ENCODE measurements around the gene GRIK3. TPM values are rescaled to one million over a fixed set of nuclear protein-coding genes. Genes with fewer than 3 reads are reported as not detected.

Gene GRIK3
- total RNA-seq, 4 donors from 2014 or later = 0.75 to 9.8 (median 1.2) TPM

GRCh38 chr1:36872858-36873257 lies 161.5 kb downstream of the GRIK3 start:
- no peak for DNase-seq
- Histone ChIP-seq H3K4me1 (no peaks in the 10 kb centered on the region), H3K4me3 (no peak overlapping the region), H3K27ac (no peak overlapping the region), H3K27me3 (no peaks in the 10 kb centered on the region), H3K36me3 (no peaks in the 10 kb centered on the region), H3K9me3 (no peaks in the 10 kb centered on the region)
- in situ Hi-C loops (cut with MboI; ENCODE audit: low pct_ligation_motif_present in 1 of 4, low pct_unique_long_range_greater_than_20kb in 1 of 4, low sequenced_read_pairs in 3 of 4) (no loop called here), intact Hi-C loops (cut with DNase I; ENCODE audit: low total_unique reads) (no loop called here)
- WGBS, 2 donors (ENCODE audit: low coverage in 1 of 2) = 59 to 61% methylated on average over 3 of the region's 3 CpGs
- no peak for TF ChIP-seq POLR2A (IDR thresholded peaks at IDR 0.05)
- TF ChIP-seq POLR2AphosphoS5 (IDR thresholded peaks at IDR 0.05) = no peak
- TF ChIP-seq, protein P1, sequence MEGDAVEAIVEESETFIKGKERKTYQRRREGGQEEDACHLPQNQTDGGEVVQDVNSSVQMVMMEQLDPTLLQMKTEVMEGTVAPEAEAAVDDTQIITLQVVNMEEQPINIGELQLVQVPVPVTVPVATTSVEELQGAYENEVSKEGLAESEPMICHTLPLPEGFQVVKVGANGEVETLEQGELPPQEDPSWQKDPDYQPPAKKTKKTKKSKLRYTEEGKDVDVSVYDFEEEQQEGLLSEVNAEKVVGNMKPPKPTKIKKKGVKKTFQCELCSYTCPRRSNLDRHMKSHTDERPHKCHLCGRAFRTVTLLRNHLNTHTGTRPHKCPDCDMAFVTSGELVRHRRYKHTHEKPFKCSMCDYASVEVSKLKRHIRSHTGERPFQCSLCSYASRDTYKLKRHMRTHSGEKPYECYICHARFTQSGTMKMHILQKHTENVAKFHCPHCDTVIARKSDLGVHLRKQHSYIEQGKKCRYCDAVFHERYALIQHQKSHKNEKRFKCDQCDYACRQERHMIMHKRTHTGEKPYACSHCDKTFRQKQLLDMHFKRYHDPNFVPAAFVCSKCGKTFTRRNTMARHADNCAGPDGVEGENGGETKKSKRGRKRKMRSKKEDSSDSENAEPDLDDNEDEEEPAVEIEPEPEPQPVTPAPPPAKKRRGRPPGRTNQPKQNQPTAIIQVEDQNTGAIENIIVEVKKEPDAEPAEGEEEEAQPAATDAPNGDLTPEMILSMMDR (IDR thresholded peaks at IDR 0.05) = no peak
- TF ChIP-seq EP300 (IDR thresholded peaks at IDR 0.05; ENCODE audit: low read depth) = no peak

DNA sequence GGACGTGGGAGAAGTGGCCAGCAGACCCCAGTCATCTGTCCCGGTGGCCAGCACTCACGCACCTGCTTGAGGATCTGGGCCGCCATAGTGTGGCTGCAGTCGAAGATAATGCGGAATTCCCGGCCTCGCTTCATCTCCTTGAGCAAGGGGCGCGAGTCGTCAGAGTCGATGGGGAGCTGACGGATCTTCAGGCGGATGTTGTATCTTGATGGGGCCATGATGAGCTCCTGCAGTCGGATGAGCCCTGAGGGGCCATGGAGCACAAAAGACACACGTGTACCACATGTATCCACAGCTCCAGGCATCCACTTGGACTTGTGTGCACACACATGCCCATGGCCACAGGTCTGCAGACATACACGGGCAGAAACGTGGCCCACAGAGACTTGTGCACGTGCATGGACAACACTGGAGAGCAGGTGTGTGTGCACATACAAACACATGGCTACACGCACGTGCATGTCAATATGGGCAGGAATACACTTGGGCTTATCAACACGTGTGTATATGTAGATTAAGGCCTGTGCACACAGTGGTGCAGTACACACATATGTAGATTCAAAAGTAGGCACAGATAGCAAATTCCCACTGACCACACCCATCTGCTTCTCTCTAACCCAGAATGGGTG lies 162.1 kb downstream of the GRIK3 start:
- Histone ChIP-seq H3K27ac (no peak overlapping the region), H3K36me3 (no peaks in the 10 kb centered on the region), H3K4me1 (no peaks in the 10 kb centered on the region), H3K27me3 (no peaks in the 10 kb centered on the region), H3K4me3 (no peak overlapping the region), H3K9me3 (no peaks in the 10 kb centered on the region)
- in situ Hi-C loops (cut with MboI; ENCODE audit: low pct_ligation_motif_present in 1 of 4, low pct_unique_long_range_greater_than_20kb in 1 of 4, low sequenced_read_pairs in 3 of 4) (no loop called here), intact Hi-C loops (cut with DNase I; ENCODE audit: low total_unique reads) (no loop called here)
- TF ChIP-seq POLR2A (IDR thresholded peaks at IDR 0.05) = no peak
- TF ChIP-seq, protein P1 (IDR thresholded peaks at IDR 0.05) = no peak
- no peak for TF ChIP-seq EP300 (IDR thresholded peaks at IDR 0.05; ENCODE audit: low read depth)
- TF ChIP-seq POLR2AphosphoS5 (IDR thresholded peaks at IDR 0.05) = no peak
- no peak for DNase-seq
- whole genome bisulfite sequencing, 2 donors (ENCODE audit: low coverage in 1 of 2) = 89% methylated on average over 22 of the region's 22 CpGs; no CpG with 5 or more reads in 1 of the 2 donors

DNA sequence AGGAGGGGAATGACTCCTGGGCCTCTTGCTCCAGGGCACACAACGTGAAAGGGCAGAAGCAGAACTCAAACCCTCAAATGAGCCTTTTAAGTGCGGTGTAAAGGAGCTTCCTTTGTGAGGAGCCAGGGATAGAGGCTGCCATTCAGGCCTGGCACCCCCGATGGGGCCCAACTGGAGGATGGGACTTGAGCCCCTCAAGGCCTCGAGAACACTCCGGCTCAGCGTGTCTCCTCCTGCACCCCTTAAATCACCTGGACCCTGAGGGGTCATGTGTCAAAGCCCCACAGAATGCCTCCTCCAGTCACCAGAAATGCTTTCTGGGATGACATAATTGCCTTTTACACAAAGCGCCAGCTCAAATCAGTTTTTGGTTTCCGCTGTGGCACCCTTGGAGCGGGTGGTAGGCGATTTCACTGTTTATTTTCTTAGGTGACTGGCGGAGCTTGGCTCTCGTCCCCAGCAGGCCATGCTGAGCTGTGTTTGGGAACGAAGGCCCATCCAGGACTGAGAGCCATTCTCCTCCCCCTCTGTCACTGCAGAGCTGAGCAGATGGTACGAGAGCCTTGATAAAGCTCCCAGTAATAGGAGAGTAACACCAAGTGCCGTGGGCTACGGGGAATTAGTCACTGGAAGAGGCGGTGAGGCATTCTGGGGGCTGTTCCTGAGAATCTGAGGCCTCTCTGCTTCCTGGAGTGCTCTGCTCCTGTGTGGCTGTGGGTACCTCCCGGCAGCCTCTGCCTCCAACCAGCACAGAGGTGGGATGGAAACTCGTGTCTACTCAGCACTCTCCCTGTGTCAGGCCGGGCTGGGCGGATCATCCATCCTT lies 163.0 kb downstream of the GRIK3 start:
- Histone ChIP-seq H3K9me3 (no peaks in the 10 kb centered on the region), H3K27me3 (no peaks in the 10 kb centered on the region), H3K36me3 (no peaks in the 10 kb centered on the region), H3K4me3 (no peak overlapping the region), H3K4me1 (no peaks in the 10 kb centered on the region), H3K27ac (peak overlapping the region in 1 of 4 donors; percentile 17)
- no peak for DNase-seq
- WGBS, 2 donors (ENCODE audit: low coverage in 1 of 2) = 59% methylated on average over 20 of the region's 21 CpGs; no CpG with 5 or more reads in 1 of the 2 donors
- no peak for TF ChIP-seq POLR2AphosphoS5 (IDR thresholded peaks at IDR 0.05)
- no peak for TF ChIP-seq POLR2A (IDR thresholded peaks at IDR 0.05)
- TF ChIP-seq, protein P1 (IDR thresholded peaks at IDR 0.05) = no peak
- no peak for TF ChIP-seq EP300 (IDR thresholded peaks at IDR 0.05; ENCODE audit: low read depth)
- intact Hi-C loops (cut with DNase I; ENCODE audit: low total_unique reads) = no loop called here
- in situ Hi-C loops (cut with MboI; ENCODE audit: low pct_ligation_motif_present in 1 of 4, low pct_unique_long_range_greater_than_20kb in 1 of 4, low sequenced_read_pairs in 3 of 4) = no loop called here

DNA sequence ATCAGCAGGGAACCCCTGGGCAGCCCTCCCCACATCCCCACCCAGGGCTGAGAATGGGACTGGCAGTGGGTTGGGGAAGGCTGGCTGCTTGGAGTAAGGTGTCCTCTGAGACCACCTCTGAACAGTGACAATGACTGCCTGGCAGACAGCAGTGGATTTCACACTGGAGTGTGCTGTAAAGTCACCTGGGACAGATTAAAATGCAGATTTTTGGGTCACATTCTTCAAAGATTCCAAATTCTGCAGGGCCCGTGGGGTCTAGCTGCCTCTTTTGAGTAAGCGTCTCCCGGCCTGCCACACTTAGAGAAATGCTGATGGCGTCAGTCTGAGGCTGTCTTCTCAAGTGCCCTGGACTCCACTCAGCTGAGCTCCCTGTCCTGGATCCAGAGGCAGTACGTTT lies 164.5 kb downstream of the GRIK3 start:
- WGBS, 2 donors (ENCODE audit: low coverage in 1 of 2) = 0 to 63% methylated on average over 1 to 5 of the region's 5 CpGs

More for the DNA sequence above, 164.5 kb downstream of the GRIK3 start:
- no peak overlapping the region for H3K27ac ChIP-seq
- H3K9me3 ChIP-seq = no peaks in the 10 kb centered on the region
- TF ChIP-seq EP300 (IDR thresholded peaks at IDR 0.05; ENCODE audit: low read depth) = no peak
- TF ChIP-seq, protein P1 (IDR thresholded peaks at IDR 0.05) = no peak
- TF ChIP-seq POLR2AphosphoS5 (IDR thresholded peaks at IDR 0.05) = no peak
- TF ChIP-seq POLR2A (IDR thresholded peaks at IDR 0.05) = no peak
- intact Hi-C loops (cut with DNase I; ENCODE audit: low total_unique reads) = no loop called here
- no peak overlapping the region for H3K4me3 ChIP-seq
- in situ Hi-C loops (cut with MboI; ENCODE audit: low pct_ligation_motif_present in 1 of 4, low pct_unique_long_range_greater_than_20kb in 1 of 4, low sequenced_read_pairs in 3 of 4) = no loop called here
- no peak for DNase-seq
- H3K4me1 ChIP-seq = no peaks in the 10 kb centered on the region
- no peaks in the 10 kb centered on the region for H3K36me3 ChIP-seq
- H3K27me3 ChIP-seq = no peaks in the 10 kb centered on the region
